CMK (cell line): ENCODE results near the gene LMO1.

Experiments
- DNase-seq: peaks from one replicate; pipeline ENCODE4 v3.0.0-alpha.2; 2010; ENCODE audit warnings: low read depth

LMO1 gene

DNA sequence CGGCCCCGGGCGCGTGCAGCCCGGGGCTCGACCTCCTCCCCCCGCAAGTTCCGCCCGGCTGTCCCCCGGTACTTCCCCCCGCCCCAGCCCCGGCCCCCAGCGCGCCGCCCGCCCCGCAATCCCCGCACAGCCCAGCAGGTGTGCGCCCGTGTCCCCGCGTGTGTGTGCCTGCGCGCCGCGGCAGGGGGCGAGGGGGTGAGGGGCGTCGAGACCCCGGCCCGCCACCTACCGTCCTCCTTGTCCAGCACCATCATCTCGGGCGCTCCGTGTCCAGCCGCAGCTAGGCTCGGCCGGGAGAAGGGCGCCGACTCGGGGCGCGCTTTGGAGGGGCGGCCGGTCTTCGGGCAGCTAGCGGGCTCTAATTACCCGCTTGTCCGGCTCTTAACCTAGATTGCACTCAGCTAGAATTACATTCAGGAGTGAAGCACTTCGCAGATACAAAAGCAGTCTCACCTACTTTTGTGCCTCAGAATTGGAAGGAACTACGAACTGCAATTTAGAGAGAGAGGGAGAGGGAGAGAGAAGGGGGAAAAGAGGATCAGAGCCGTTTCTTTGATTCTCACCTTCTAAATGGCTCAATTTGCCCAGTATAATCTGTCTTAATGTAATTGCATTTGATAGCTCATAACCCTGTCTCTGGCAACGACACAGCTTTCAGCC lies 439 bp downstream of the LMO1 start:
- no peak for DNase-seq

DNA sequence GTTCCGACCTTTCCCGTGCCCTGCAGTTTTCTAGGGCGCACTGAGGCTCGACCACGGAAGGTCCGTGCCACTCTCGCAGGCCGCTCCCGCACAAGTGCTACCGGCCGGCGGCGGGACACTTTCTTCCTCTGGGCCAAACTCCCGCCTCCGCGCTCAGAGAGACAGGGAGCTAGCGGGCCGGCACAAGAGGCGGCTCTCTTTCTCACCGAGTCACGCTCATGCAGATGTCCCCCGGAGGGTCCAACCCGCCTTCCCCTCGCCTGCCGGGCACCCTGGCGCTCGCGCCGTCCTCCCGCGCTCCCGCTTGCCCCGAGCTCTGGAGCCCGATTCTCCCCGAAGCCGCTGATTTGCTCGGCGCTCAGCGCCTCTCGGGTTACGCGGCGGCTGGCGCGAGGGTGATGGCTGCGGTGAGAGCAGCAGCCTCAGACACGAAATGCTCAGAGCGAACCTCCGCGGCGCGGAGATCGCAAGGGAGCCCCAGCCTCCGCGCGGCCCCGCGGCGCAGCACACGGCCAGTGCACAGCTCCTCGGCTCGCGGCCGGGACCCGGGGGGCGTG lies 1.0 kb downstream of the LMO1 start:
- no peak for DNase-seq

DNA sequence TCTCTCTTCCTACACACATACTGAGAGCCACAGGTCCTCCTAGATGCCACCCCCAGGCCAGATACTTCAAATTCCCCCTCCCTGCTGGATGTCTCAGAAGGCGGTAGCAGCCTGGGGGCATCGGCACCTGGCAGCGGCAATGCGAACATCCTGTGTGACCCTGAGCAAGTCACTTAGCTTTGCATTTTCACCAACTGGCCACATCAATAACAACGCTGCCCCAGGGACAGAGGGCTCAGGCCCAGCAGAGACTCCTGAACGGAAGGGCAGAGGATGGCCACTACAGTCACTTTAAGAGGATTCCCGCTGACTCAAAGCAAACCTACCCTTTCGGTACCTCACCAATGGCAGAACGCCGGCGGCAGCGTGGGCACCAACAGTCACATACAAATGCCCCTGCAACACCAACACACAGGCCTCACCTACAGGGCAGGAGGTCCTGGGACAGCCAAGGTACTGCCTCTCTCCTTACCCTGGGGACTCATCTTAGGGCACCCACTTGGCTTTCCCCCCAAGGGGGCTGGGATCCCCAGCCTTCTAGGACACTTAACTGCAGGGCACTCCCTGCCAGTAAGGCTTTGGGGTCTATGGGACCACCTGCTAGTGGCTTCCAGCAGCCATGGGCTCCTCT lies 1.6 kb downstream of the LMO1 start:
- no peak for DNase-seq

DNA sequence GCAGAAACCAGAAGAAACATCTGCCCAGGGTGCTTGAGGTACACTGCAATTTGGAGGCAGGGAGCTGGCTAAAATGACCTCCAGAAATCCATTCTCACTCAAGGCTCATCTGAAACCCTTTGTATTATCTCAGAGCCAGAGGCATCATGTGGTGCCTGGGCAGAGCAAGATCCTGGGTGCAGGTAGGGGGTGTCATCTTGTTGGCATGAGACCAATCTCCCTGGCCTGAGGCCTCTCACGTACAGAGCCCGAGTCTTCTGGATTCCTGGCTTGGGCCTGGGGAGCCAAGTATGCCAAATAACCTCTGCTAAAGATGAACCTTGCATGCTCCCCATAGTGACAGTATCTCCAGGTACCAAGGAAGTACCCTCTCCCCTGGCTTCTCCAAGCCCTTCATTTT lies 2.4 kb downstream of the LMO1 start:
- no peak for DNase-seq

DNA sequence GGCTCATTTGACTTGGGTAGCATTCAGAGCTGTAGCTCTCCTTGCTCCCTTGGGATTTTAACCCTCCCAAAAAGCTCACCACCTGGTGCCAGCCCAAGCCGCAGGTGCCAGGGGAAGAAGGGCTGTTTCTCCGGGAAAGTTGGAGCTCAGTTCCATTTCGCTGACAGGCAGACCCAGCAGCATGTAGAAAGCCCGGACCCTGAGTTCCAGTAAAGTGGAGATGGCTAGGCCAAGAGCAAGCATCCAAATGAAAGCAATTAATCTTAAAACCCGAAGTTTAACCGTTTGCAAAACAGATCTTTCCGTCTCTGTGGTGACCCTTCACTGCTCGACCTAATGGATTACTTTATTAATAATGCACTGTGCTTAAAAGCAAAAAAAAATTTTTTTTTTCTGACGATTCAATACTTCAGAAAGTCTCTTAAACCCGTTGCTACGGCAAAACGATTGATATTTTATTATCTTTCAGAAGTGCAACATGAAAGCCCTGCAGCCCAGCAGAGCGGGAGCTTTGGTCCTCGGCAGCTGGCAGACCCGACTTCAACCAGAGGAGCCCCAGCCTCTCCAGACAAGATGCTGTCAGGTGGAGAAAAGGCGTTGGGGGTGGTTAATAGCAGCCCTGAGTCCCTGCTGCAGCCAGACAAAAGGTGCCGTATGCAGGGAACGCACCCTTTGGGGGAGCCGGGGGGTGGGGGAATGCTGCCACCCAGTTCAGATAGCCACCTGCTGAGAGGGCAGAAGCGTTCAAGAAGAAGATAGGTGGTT lies 3.3 kb downstream of the LMO1 start:
- no peak for DNase-seq

DNA sequence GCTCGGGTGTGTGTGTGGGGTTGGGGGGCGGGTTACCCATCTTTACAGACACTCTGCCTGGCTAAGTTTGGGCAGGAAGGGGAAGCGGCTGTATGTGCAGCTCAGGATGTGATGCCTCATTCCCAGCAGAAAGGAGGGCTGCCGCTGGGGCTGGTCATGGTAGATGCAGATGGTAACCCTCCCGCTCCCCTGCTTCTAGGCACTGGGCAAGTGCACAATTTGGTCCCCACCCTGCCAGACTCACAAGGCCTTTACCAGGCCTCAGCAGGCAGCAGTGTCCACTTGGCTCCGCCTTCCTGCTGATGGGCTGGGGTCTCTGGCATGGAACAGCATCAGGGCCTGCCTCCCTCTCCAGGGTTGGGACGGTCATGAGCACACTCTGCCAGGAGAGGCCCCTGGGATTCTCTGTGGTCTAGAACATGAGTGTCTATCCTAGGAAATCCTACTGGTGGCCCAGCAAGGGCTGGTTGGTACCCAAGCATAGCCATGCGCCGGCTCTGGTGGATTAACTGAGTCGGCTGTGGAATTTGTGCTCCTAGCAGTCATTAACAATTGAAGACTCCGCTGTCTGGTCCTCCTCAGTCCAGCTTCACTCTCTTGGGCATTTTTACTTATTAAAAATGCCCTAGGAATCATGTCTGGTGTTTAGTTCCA lies 4.2 kb downstream of the LMO1 start:
- no peak for DNase-seq

DNA sequence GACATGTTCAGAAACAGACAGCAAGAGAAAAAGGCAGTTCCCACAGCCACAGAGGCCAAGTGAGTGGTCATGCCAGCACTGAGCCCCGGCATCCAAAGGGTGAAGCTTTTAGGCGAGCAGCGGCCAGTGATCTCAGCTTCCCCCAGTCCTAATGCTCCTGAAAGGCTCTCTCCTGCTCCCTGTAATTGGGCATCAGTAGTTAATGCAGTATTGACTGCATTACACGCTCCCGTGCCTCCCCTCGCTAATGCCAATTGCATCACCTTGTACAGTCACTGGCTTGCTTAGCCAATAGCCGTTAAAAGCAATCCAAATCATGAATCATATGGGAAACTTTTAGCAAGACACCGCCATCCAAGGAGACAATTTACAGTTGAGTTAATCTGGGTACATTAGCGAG lies 4.9 kb downstream of the LMO1 start:
- DNase-seq = no peak

DNA sequence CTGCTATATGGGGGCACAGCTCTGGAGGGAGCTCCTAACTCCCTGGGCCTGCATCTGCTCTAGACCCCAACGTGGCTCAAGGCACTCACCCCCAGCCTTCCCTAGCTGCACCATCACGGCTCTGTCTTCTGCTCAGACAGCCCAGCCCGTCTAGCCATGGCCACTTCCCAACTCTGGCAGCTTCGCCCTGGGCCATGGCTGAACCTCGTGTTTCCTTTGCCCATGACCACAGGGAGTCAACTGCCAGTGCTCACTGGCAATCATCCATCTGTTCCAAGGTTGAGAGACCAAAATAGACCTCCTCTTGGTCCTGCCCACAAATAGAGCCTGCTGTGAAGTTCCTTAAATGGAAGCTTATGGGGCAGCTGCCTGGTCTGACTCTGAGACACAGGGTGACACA lies 5.4 kb downstream of the LMO1 start:
- DNase-seq = no peak

DNA sequence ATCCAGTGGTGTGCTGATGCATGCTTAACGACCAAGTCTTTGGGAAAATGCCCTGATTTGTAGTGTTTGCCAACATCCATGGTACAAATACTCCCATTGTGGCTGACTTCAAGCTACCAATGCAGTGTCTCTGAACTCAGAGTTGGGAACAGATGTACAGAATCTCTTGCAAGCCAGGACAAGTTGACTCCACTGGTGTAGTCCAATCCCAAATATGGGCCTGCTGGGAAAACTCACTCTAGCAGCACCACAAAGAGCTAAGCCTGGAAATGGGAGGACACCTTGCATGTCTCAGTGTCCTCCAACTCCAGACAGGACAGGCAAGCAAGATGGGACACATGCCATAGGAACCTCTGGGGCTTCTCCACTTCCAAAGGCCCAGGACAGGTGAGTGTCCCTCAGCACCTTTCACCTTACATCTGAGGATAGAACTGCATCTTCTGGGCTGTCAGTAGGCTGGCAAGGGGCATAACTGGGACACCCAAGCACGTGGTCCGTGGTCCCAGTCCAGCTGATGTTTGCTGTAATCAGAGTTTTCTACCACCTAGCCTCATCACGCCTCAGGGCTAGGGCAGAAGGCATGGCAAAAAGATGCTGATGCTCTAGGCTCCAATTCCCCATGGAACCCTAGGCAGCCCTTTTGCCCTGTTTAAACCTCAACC lies 6.5 kb downstream of the LMO1 start:
- DNase-seq = no peak

DNA sequence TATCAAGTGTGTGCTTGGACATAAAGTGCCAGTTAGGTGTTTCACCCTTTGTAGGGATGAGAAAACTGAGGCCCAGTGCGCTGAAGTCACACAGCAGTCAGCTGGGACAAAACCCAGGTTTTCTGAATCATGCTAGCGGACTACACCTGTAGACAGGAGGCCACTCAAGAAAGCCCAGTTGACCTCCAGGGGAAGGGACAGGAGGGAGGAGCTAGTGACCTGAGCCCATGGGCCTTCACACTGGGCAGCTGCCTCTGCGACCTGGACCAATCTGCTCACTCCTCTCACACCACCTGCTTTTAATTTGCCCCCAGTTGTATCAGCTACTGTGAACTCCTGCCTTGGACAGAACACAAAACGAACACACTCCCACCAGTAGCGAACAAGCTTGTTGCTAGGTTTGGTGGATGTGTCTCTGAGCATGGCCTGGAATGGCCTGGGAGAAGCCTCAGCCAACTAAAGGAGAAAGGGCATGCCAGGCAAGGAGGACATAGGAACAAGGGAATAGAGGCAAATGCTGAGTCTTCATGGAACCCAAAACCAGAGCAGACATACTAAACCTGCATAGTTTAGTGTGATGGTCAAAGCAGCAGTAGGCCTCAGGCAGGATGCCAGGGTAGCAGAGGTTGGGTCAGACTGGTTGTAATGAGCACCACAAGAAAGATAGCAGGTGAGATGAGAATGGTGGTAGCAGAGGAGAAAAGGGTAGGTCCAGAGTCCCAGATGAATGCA lies 7.2 kb downstream of the LMO1 start:
- DNase-seq = no peak

DNA sequence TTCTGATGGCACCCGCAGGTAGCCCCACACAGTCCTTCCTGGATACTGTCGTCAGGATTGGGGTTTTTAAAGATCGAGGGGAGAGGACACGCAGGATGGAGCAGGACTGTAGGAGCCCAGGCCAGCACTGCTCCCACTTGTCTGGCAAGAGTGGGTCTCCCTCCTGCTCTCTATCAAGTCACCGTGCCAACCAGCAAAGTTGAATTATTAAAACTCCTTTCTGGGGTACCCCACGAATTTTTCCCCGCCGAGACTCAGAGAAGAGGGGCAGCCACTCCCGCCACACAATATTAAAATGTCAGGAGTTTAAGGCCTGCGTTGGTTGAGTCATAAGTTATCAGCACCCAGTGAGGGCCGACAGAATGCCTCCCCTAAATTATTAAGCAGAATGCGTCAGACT lies 10.1 kb downstream of the LMO1 start:
- DNase-seq = no peak

DNA sequence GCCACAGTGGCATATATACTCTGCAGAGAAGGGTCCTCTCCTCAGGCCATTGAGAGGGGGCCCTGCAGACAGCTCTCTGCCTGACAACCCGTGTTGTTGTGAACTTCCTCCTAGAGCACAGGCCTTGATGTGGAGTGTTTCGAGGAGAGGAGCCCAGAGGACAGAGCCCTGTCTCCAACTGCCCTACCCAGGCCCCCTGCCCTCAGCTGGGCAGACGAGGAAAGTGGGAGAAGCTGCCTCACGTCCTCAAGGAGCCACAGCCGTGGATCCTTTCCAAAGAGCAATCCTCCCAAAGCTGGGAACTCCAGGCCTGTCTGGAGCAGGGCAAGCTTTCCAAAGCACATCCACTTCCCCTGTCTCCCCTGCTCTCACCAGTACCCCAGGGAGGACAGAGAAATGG lies 10.7 kb downstream of the LMO1 start:
- DNase-seq = no peak

DNA sequence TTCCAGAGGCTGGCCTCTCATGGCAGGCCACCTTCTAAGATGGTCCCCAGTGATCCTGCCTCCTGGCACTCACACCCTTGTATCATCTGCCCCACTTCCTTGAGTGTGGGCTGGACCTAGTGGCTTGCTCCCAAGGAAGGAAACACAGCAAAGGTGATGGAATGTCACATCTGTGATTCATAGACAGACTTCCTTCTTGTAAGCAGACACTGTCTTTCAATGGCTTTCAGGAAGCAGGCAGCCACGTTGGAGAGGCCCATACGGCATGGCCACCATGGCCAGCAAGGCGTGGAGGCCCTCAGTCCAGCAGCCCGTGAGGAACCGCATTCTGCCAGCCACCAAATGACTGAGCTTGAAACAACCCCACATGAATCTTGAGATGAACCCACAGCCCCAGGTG lies 11.3 kb downstream of the LMO1 start:
- no peak for DNase-seq

DNA sequence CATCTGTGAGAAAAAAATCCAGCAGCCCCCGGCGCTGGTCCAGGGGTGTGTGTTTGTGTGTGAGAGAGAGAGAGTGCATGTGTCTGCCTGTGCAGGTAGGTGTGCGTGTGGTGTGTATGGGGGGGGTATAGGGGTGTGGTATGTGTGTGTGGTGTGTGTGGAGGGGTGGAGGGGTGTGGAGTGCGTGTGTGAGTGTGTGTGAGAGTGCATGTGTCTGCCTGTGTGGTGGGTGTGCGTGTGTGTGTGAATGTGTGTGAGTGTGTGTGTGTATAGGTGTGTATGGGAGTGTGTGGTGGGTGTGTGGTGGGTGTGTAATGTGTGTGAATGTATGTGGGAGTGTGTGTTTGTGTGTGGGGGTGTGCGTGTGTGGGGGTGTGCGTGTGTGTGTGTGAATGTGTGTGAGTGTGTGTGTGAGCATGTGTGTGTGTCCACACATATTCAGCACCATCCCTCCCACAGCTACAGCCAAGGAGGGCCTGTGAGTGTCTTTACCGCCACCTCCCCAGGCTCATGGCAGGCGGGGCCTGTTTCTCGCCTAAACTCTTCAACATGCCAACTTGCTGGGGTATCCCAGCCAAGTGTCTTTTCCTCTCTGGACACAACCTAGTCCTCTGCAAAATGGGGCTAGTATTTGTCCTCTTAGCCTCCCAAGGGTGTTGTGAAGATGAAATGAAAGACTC lies 11.9 kb downstream of the LMO1 start:
- DNase-seq = no peak

DNA sequence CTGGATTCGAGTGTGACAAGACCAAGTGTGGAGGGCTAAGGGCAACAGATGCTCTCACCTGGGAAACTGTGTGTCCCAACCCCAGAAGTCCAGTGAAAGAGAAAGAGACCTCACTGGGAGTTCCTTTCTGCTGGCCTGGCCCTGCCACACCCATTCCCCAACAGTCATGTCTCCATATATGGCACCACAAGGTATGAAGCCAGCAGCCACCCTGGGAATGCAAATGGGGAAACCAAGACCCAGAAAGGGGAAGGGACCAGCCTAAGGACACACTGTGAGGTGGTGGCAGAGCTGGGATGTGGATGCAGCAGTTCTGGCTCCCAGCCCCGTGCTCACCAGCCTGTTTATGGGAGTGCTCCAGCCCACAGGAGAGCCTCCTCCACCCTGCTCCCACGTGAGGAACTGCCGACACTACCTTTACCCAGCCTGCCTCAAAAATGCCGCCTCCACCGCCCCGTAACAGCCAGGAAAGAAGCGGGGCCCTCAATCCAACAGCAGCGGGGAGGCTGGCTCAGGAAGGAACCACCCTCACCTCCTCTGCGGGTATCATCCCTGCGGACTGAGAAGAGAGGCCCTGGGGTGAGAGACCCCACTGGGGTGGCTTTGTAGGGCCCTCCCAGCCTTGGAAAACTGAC lies 12.6 kb downstream of the LMO1 start:
- DNase-seq = no peak

DNA sequence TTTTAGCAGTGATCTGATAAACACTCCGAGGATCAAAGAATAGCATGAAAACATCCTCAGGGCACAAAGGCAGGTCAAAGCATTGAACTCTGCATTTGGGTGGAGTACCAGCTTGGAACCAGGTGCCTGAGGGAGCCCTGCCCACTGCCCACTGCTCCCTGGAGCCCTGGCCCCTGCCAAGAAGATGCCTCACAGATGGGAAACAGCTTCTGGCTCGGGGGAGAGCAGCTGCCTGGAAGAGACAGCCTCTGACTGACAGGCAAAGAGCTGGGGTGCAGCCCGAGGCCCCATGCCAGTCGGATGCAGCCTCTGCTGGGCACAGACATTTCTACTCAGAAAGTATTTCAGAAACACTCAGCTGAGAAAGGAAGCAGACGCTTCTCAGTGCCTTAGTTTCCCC lies 13.2 kb downstream of the LMO1 start:
- no peak for DNase-seq

DNA sequence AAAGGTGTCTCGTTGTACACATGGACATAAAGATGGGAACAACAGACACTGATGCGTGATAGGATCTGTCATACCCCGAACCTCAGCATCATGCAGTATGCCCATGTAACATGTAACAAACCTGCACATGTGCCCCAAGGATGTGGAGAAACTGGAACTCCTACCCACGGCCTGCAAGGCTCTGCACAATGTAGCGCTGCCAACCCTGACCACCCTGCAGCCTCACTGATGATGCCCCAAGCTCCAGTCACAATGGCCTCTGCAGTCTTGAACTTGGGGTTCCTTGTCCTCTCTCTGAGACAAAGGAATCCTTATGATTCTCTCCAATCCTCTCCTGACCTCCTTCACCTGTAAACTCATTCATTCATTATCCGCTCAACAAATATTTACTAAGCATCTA lies 14.2 kb downstream of the LMO1 start:
- DNase-seq = no peak

DNA sequence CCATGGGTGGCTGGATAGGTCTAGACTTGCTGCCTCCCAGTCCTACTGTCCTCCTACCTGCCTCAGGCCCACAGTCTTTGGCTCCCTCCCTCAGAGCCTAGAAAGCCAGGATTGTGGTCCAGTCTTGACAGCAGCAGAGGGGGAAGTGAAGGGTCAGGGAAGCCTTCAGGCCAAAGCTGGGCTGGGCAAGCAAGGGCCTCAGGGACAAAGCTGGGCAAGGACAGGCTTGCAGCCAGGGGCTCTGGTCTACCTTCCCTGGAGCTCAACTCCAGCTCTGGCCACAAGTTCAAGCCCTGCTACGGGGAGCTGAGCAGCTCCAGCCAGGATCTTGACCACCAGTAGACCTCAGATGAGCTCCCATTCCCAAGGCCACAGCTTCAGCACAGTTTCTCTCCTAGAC lies 14.9 kb downstream of the LMO1 start:
- DNase-seq = no peak

DNA sequence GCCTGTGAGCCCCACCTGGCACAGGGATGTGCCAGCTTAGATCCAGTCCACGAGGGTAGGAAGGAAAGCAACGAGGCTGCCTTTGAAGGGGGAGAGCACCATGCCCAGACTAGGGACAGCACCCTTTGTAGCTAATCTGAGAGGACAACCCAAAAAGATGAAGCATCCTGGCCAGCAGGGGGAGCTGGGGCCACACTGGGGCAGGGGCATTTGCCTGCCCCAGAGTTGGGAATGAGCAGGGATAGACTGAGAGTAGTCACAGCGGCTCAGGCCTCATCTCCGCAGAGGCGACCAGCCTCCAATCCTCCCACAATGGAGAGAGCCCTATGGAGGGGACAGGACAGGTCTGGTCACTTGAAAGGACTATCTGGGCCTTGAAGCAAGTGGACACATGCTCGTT lies 16.4 kb downstream of the LMO1 start:
- no peak for DNase-seq

DNA sequence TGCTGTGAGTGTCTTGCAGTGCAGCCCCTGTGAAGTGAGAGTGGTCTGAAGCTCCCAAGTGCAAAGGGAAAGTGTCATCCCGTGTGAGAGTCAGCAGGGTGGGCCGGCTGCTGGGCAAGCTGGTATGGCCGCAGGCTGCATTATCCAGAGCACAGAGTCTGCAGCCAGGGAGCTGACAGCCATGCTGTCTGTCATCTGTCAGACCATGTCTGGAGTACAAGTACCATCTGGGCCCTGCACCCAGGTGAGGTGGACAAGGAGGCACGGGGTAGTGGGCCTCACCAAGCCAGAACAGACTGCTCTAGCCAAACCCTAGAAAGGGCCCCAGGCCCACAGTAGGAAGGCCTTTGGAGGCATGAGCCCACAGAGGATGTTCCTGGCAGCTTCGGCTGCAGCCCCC lies 20.2 kb downstream of the LMO1 start:
- no peak for DNase-seq
